Measurements from ENCODE around the gene HABP2. TPM values are rescaled to one million over a fixed set of nuclear protein-coding genes. Genes with fewer than 3 reads are reported as not detected.

HABP2 gene
- total and polyA plus RNA-seq, 9 of the 15 experiments (the other 6 are each of a cell fraction or from before 2014, with no cell fraction given), result 0.09 TPM; not detected in 8

DNA sequence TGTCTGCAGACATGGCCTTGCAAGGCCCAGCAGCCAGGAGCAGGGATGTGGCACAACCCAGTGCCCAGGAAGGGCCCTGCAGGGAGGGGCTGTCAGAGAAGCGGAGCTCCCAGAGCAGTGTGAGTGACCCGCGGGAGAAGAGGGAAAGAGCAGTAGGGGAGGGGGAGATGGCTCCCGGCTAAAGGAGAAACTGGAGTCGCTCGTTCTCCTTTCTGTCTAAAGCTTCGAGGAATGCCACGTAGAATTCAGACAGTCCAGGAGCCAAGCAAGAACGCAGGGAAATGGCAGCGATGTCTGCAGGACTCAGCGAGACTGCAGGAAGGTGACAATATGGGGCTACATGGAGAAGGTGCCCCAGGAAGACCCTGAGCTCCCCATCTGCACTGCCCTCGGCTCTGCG lies 22.4 kb upstream of the HABP2 start:
- DNase-seq (ENCODE audit: extremely low read depth in 1 of 4, low spot score in 3 of 4) (no peak), FAIRE-seq (no peak), ATAC-seq (no peak)
- H3K9me3 ChIP-seq (replicated peaks; ENCODE audit: control insufficient read depth, insufficient read depth, low read depth, low read length), result no peaks in the 10 kb centered on the region
- H3K9ac ChIP-seq (ENCODE audit: insufficient read depth in 1 of 2, low read depth in 2 of 2, low read length in 2 of 2), result no peak overlapping the region
- intact Hi-C loops (cut with micrococcal nuclease) (no loop called here), in situ Hi-C loops (cut with MboI) (no loop called here)
- H3K4me3 ChIP-seq, result no peak overlapping the region
- H3K36me3 ChIP-seq (ENCODE audit: control insufficient read depth, insufficient read depth, low read length), result no peaks in the 10 kb centered on the region
- H3K9me1 ChIP-seq (ENCODE audit: control insufficient read depth, insufficient read depth, low read length), result no peaks in the 10 kb centered on the region
- BruUV-seq (replicated peaks), result no TSS peak
- H3K79me2 ChIP-seq (ENCODE audit: control insufficient read depth, insufficient read depth, low read length), result no peaks in the 10 kb centered on the region
- H4K20me1 ChIP-seq (replicated peaks; ENCODE audit: control insufficient read depth, insufficient read depth, low read length), result no peaks in the 10 kb centered on the region
- TF ChIP-seq HNRNPK (IDR thresholded peaks at IDR 0.05; ENCODE audit: low read depth, low read length, poor library complexity, severe bottlenecking) (no peak), E2F3 (CRISPR knock-in tag; IDR thresholded peaks at IDR 0.05) (no peak), ZNF354B (CRISPR knock-in tag; IDR thresholded peaks at IDR 0.05) (no peak), RBFOX2 (IDR thresholded peaks at IDR 0.05; ENCODE audit: low read depth, low read length) (no peak)
- TF ChIP-seq, protein P1, sequence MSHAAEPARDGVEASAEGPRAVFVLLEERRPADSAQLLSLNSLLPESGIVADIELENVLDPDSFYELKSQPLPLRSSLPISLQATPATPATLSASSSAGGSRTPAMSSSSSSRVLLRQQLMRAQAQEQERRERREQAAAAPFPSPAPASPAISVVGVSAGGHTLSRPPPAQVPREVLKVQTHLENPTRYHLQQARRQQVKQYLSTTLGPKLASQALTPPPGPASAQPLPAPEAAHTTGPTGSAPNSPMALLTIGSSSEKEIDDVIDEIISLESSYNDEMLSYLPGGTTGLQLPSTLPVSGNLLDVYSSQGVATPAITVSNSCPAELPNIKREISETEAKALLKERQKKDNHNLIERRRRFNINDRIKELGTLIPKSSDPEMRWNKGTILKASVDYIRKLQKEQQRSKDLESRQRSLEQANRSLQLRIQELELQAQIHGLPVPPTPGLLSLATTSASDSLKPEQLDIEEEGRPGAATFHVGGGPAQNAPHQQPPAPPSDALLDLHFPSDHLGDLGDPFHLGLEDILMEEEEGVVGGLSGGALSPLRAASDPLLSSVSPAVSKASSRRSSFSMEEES (CRISPR knock-in tag; IDR thresholded peaks at IDR 0.05), result no peak
- WGBS (ENCODE audit: insufficient coverage, low coverage, missing lambda C conversion rate), result 3% methylated on average over 10 of the region's 13 CpGs
- H2AFZ ChIP-seq (ENCODE audit: low read depth, low read length), result no peak overlapping the region
- ChIA-PET CTCF (ENCODE audit: low intra/inter-chr PET ratio) (no interaction called here), POLR2A (no interaction called here)
- H3K4me2 ChIP-seq (ENCODE audit: insufficient read depth, low read length), result no peak overlapping the region
- H3K27me3 ChIP-seq (ENCODE audit: control insufficient read depth in 2 of 2, insufficient read depth in 2 of 2, low read length in 2 of 2), result peaks cover 0 to 14% of the 10 kb centered on the region in 2 experiments; a peak in 1 of 5 replicates
- H3K4me1 ChIP-seq (replicated peaks in 1 of 2; ENCODE audit: control insufficient read depth in 2 of 2, insufficient read depth in 2 of 2, low read length in 2 of 2), result no peaks in the 10 kb centered on the region
- no peak overlapping the region for H3K27ac ChIP-seq (ENCODE audit: extremely low read depth, low read depth, low read length)
